Sigmoid colon (tissue), 3 donors: ENCODE measurements around the gene NRSN2.
"Not testable (repeated sequence)": the region's sequence is repeated elsewhere in the genome, so short reads cannot be mapped to it uniquely, and the experiment has no call there.

Experiments
- POLR2A ChIP-seq, 2 donors: fragments of 450-650 bp; IDR thresholded peaks; one replicate each; pipeline ENCODE4 v1.6.1; 2016; ENCODE audit warnings: antibody characterized with exemption in 2 of 2, mild to moderate bottlenecking in 2 of 2, moderate library complexity in 2 of 2
- TF ChIP-seq, protein P1 (sequence below), 4 experiments: fragments of 450-650 bp in 3 of 4; fragments of 200-600 bp in 1 of 4; IDR thresholded peaks; one replicate each; pipeline ENCODE4 v1.5.1; 2016 to 2019; ENCODE audit warnings: antibody characterized with exemption in 4 of 4, mild to moderate bottlenecking in 3 of 4, moderate library complexity in 2 of 4

GRCh38 chr20:372543-373082 is 25.7 kb downstream of the NRSN2 start:
- TF ChIP-seq, protein P1, sequence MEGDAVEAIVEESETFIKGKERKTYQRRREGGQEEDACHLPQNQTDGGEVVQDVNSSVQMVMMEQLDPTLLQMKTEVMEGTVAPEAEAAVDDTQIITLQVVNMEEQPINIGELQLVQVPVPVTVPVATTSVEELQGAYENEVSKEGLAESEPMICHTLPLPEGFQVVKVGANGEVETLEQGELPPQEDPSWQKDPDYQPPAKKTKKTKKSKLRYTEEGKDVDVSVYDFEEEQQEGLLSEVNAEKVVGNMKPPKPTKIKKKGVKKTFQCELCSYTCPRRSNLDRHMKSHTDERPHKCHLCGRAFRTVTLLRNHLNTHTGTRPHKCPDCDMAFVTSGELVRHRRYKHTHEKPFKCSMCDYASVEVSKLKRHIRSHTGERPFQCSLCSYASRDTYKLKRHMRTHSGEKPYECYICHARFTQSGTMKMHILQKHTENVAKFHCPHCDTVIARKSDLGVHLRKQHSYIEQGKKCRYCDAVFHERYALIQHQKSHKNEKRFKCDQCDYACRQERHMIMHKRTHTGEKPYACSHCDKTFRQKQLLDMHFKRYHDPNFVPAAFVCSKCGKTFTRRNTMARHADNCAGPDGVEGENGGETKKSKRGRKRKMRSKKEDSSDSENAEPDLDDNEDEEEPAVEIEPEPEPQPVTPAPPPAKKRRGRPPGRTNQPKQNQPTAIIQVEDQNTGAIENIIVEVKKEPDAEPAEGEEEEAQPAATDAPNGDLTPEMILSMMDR (IDR thresholded peaks at IDR 0.05), result not testable (repeated sequence)
- TF ChIP-seq POLR2A (IDR thresholded peaks at IDR 0.05), result not testable (repeated sequence)
